ENCODE results near the gene CFAP210. TPM values are rescaled to one million over a fixed set of nuclear protein-coding genes. Genes with fewer than 3 reads are reported as not detected.
"Not testable (repeated sequence)": the region's sequence is repeated elsewhere in the genome, so short reads cannot be mapped to it uniquely, and the experiment has no call there.

The CFAP210 gene
- total RNA-seq, 1 donor from 2014 or later: not detected

GRCh38 chr2:169704160-169704708 lies 10.0 kb upstream of the CFAP210 start:
- no peak for DNase-seq (ENCODE audit: low read depth)
- no peak overlapping the region for H3K4me3 ChIP-seq (ENCODE audit: low read depth, low read length)
- TF ChIP-seq, protein P1, sequence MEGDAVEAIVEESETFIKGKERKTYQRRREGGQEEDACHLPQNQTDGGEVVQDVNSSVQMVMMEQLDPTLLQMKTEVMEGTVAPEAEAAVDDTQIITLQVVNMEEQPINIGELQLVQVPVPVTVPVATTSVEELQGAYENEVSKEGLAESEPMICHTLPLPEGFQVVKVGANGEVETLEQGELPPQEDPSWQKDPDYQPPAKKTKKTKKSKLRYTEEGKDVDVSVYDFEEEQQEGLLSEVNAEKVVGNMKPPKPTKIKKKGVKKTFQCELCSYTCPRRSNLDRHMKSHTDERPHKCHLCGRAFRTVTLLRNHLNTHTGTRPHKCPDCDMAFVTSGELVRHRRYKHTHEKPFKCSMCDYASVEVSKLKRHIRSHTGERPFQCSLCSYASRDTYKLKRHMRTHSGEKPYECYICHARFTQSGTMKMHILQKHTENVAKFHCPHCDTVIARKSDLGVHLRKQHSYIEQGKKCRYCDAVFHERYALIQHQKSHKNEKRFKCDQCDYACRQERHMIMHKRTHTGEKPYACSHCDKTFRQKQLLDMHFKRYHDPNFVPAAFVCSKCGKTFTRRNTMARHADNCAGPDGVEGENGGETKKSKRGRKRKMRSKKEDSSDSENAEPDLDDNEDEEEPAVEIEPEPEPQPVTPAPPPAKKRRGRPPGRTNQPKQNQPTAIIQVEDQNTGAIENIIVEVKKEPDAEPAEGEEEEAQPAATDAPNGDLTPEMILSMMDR (conservative IDR thresholded peaks at IDR 0.05; ENCODE audit: low read depth, low read length): no peak

GRCh38 chr2:169702996-169703395 lies 8.8 kb upstream of the CFAP210 start:
- no peak overlapping the region for H3K4me3 ChIP-seq (ENCODE audit: low read depth, low read length)
- DNase-seq (ENCODE audit: low read depth): no peak
- TF ChIP-seq, protein P1 (conservative IDR thresholded peaks at IDR 0.05; ENCODE audit: low read depth, low read length): no peak

- not testable (repeated sequence) for H3K4me3 ChIP-seq (ENCODE audit: low read depth, low read length); DNase-seq (ENCODE audit: low read depth)
These were observed 5.0 kb upstream of the CFAP210 start for GRCh38 chr2:169699173-169699572.

- TF ChIP-seq, protein P1 (conservative IDR thresholded peaks at IDR 0.05; ENCODE audit: low read depth, low read length): no peak
- no peak for DNase-seq (ENCODE audit: low read depth)
- H3K4me3 ChIP-seq (ENCODE audit: low read depth, low read length): no peak overlapping the region
These were observed 2.2 kb upstream of the CFAP210 start for GRCh38 chr2:169696381-169696780.

- H3K4me3 ChIP-seq (ENCODE audit: low read depth, low read length): peak overlapping the region; percentile 71
- no peak for DNase-seq (ENCODE audit: low read depth)
- TF ChIP-seq, protein P1 (conservative IDR thresholded peaks at IDR 0.05; ENCODE audit: low read depth, low read length): no peak
These were observed 672 bp upstream of the CFAP210 start for GRCh38 chr2:169694894-169695260.

DNA sequence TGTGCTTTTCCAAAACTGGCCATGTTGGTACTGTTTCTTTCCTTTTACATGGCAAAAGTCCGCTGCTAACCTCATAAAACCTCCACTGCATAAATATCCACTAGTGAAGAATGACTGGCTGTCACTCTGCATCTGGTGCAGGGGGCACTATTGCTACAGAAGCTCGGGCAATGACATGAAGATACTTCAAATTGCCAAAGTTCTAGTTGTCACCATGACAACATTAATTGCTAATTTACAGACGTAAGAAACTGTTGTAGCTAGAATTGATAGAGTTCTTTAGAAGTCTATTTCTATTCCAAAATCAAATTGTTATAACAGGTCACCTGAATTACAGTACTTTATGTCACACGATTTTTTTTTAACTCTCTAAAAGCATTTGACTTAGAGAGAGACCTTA lies 845 bp downstream of the CFAP210 start:
- no peak for DNase-seq (ENCODE audit: low read depth)
- TF ChIP-seq, protein P1 (conservative IDR thresholded peaks at IDR 0.05; ENCODE audit: low read depth, low read length): peak; percentile 55
- peak overlapping the region; percentile 71 for H3K4me3 ChIP-seq (ENCODE audit: low read depth, low read length)

DNA sequence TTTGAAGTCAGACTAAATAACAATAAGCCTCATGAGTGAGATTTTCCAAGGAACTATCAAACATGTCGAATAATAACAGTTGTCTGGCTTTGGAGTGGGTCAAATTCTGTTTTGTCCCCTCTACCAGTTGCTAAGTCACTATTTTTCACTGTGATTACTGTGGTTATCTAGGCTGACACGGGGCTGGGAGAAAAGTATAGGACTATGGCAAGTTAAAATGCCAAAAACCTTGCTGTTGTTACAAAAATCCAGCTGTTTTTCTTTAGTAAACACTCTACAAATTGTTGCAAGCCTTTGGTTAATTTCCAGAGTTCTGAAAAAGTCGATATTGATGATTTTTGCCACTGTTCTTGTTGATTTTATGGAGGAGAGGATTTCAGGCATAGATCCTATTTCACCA lies 1.5 kb downstream of the CFAP210 start:
- no peak for DNase-seq (ENCODE audit: low read depth)
- H3K4me3 ChIP-seq (ENCODE audit: low read depth, low read length): no peak overlapping the region
- TF ChIP-seq, protein P1 (conservative IDR thresholded peaks at IDR 0.05; ENCODE audit: low read depth, low read length): no peak

Measured in epithelial cell of proximal tubule (primary cell).